OCI-LY1 (cell line): ENCODE results near the gene POGK.

Experiments used
- CTCF ChIP-seq: fragments of 200-600 bp; sonication (generic), shearing (Covaris generic); IDR thresholded peaks from 2 replicates; pipeline ENCODE4 v1.5.1; 2017; ENCODE audit warnings: mild to moderate bottlenecking, antibody characterized with exemption, low read length, moderate library complexity, mixed read lengths
- EZH2 ChIP-seq: fragments of 200-600 bp; sonication (generic), shearing (Covaris generic); IDR thresholded peaks from 2 replicates; pipeline ENCODE4 v1.8.0; 2017; ENCODE audit warnings: borderline replicate concordance, mixed run types, mild to moderate bottlenecking, antibody characterized with exemption, low read length, moderate library complexity, mixed read lengths

DNA sequence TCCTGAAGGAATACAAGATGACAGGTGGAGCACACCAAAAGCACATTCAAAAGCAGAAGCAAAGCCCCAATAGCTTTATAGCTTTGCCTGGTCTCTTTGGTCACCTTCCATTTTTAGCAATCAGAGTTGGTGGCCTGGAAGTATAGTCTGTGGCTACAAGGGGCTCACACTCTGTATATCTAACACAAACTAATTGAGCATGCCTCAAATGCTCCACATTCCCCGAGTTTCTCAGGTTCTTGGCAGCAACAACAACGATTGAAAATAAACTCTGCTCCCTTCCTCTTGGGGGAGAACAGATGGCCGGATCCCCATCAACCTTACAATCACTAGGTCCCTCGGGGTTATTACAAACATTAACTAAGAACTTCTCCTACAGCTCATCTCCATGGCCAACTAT, 61.7 kb downstream of the POGK start:
- TF ChIP-seq CTCF: no peak
- no peak for TF ChIP-seq EZH2
